Activated CD8-positive, alpha-beta memory T cell treated with anti-CD3 and anti-CD28 coated beads for 48 hours (primary cell): ENCODE data around the gene NAALADL1.

Experiments used
- DNase-seq, 3 experiments: peaks; one replicate each; pipeline ENCODE4 v3.0.0-alpha.2; 2020; ENCODE audit warnings: low read depth in 2 of 3, low spot score in 2 of 3

NAALADL1 gene, protein sequence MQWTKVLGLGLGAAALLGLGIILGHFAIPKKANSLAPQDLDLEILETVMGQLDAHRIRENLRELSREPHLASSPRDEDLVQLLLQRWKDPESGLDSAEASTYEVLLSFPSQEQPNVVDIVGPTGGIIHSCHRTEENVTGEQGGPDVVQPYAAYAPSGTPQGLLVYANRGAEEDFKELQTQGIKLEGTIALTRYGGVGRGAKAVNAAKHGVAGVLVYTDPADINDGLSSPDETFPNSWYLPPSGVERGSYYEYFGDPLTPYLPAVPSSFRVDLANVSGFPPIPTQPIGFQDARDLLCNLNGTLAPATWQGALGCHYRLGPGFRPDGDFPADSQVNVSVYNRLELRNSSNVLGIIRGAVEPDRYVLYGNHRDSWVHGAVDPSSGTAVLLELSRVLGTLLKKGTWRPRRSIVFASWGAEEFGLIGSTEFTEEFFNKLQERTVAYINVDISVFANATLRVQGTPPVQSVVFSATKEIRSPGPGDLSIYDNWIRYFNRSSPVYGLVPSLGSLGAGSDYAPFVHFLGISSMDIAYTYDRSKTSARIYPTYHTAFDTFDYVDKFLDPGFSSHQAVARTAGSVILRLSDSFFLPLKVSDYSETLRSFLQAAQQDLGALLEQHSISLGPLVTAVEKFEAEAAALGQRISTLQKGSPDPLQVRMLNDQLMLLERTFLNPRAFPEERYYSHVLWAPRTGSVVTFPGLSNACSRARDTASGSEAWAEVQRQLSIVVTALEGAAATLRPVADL

DNA sequence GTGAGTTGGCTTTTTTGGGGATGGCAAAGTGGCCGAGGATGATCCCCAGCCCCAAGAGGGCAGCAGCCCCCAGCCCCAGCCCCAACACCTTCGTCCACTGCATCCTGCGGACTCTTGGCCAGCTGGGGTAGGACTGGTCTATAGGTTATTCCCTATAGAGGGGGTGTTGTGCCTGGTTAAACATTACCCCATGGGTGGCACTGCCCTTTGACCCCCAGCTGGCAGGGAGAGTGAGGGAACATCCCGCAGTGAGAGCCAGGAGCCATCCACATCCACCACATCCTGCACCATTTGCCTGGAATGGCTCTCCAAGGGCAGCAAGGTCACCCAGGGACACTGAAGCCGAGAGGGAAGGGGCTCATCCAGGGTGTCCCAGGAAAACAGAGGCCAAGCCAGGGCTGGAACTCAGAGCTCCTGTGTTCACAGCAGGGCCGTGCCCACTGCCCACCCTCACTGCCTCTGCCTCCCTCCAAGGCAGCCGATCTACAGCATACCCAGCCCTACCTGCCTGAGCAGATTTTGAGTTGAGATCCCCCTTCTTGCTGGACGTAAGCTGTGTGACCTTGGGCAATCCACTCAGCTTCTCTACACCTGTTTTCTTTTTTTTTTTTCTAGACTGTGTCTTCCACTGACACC, at the start of gene NAALADL1:
Gene NAALADL1 (minus strand): TSS at position 135 of the 636 bp plus-strand sequence. CDS start 32 bp downstream, at position 103.
- no peak for DNase-seq

DNA sequence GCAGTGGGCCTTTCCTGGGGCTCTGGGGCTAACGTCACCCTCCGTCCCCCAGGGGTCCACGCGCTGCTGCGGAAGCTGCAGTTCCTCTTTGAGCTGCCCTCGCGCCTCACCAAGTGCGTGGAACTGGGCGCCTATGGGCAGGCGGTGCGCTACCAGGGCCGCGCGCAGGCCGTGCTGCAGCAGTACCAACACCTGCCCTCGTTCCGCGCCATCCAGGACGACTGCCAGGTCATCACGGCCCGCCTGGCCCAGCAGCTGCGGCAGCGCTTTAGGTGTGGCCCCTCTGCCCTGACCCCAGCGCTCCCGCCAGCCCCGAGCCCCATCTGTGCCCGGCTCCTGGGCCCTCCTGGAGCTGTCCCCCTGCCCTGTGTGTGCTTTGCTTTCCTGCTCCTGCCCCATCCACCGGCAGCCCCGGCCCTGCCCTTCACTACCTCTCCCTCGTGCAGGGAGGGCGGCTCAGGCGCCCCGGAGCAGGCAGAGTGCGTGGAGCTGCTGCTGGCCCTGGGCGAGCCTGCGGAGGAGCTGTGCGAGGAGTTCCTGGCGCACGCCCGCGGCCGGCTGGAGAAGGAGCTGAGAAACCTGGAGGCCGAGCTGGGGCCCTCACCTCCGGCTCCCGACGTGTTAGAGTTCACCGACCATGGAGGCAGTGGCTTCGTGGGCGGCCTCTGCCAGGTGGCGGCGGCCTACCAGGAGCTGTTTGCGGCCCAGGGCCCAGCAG, 49.6 kb upstream of the NAALADL1 start:
- no peak for DNase-seq

DNA sequence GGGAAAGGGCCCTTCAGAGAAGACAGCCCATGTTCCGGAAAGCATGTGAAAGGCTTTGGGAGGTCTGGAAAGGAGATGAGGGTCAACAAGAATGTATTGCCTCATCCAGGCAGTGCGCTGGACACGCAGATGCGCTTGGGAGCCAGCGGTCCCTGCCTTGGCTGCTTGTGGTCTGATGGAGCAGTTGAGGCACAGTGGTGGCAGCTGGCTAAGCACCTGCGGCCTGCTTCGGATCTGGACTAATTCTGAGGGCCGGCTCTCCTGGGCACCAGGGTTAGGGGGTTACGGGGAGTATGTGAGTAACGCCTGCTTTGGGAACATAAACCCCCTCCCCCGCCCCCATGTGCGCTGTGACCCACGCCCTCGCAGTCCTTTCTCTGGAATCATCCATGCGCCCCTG, 48.7 kb upstream of the NAALADL1 start:
- no peak for DNase-seq

DNA sequence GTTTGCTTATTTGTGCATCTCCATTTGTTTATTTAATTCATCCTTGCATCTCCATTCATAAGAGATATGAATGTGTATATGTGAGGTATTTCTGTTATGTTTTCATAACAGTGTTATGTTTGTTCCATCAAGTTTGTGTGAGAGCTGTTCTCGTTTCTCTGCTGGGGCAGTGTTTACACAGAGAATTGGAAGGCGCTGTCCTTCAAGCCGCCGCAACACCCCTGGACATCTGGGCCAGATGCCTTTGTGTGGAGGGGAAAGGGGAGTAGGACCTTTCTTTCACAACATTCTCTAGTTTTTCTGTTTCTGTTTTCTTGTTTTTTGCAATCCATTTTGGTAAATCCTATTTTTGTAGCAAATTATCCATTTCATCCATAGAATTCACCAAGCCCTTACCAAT, 46.3 kb upstream of the NAALADL1 start:
- DNase-seq: no peak

GRCh38 chr11:65103476-65103875, 45.1 kb upstream of the NAALADL1 start:
- DNase-seq: no peak

DNA sequence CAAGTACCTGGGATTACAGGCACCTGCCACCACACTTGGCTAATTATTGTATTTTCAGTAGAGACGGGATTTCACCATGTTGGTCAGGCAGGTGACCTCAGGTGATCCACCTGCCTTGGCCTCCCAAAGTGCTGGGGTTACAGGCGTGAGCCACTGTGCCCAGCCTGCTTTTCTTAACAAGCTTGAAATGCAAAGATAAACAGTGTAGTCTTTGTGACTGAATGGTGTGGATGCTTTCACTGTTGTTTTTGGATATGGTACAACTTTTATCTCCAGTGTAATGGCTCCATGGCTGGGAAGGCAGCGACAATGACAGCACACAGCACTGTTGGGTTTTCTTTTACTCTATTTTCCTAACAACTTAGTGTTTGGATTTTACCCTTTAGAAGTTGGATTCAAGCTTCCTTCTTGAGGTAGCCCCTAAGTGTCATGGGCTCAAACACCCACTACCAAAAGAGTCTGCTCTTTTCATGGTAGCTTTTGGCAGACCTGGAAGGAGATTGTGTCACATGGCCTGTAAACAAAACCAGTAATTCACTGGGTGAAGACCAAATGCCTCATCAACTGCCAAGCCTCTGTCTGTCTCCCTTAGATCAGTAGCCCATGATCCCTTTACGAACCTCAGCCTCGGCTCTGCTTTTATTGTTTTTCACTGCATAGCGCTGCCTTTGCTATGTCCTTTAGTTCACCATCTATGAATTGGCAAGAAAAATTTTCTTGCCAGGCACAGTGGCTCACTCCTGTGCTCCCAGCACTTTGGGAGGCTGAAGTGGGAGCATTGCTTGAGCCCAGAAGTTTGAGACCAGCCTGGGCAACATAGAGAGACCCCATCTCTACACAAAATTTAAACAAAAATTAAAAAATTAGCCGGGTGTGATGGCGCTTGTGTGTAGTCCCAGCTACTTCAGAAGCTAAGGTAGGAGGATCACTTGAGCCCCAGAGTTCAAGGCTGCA, 44.1 kb upstream of the NAALADL1 start:
- no peak for DNase-seq

DNA sequence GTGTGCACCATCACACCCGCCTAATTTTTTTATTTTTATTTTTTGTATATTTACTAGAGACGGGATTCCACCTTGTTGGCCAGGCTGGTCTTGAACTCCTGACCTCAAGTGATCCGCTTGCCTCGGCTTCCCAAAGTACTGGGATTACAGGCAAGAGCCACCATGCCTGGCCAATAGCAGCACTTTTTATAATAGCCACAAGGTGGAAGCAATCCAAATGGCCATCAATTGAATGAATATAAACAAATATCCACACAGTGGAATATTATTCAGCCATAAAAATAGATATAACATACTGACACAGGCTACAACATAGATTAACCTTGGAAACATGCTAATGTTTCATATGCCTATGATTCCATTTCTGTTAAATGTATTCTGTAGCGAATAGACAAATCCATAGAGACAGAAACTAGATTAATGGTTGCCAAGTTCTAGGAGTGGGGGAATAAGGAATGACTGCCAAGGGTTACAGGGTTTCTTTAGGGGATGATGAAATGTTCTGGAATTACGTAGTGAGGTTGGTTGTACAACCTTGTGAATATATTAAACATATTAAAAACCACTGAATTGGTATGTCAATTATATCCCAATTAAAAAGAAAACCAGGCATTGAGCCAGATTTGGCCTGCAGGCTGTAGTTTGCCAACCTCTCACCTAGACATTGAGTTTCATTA, 42.5 kb upstream of the NAALADL1 start:
- DNase-seq: no peak

- DNase-seq: no peak
Measured at GRCh38 chr11:65096926-65097325, 38.6 kb upstream of the NAALADL1 start.

- DNase-seq: peak; percentile 60 to 73 (median 60)
Measured at GRCh38 chr11:65095974-65096806, 37.8 kb upstream of the NAALADL1 start, which contains the start of gene VPS51. VPS51 (plus strand) TSS chr11:65096214; CDS start chr11:65096251, 37 bp downstream.

GRCh38 chr11:65095427-65095826, 37.1 kb upstream of the NAALADL1 start:
- no peak for DNase-seq

- no peak for DNase-seq
Measured at GRCh38 chr11:65090628-65091027, 32.3 kb upstream of the NAALADL1 start.

DNA sequence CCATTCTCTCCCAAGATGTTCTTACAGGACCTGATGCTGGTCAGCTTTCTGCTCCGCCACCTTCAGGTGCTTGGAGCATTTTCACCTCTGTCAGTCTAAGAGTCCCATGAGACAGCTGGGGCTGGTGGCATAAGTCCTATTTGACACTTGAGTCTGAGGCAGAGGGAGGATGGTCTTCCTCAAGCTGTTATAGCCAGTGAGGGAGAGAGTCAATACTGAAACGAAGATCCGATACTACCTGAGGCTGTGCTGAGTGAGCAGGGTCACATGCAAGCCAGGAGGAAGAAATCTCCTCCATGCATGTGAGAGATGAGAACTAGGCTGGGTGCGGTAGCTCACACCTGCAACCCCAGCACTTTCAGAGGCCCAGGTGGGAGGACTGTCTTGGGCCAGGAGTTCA, 31.3 kb upstream of the NAALADL1 start:
- no peak for DNase-seq

- no peak for DNase-seq
Measured at GRCh38 chr11:65087827-65088226, 29.5 kb upstream of the NAALADL1 start.

DNA sequence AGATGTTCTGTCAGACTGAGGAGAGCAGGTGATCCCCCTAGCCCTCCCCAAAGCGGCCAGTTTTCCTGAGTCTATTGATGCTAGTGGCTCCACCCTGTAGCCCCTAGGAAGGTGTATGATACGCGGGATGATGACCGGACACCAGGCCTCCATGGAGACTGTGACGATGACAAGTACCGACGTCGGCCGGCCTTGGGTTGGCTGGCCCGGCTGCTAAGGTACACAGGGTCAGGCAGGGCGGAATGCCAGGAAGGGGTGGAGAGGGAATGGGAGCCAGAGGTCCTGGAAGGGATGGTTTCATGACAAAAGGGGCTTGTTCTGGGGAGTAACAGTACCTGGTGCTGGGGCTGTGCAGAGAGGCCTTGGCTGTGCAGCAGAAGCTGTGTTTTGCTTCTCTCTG, 28.9 kb upstream of the NAALADL1 start:
- DNase-seq: no peak

DNA sequence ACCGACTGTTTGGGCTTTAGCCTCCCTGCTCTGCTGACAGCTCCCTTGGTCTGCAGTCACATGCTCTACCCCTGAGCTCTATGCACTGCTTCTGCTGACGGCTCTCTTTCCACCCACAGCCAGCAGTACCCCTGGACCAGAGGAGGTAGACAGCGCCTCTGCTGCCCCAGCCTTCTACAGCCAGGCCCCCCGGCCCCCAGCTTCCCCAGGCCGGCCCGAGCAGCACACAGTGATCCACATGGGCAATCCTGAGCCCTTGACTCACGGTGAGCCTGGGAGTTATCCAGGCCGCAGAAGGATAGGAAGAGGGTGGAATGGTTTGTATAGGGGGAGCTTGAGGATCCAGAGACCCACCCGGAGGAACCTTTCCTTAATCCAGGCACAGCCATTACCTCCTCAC, 28.5 kb upstream of the NAALADL1 start:
- DNase-seq: no peak

GRCh38 chr11:65085446-65085845, 27.1 kb upstream of the NAALADL1 start:
- no peak for DNase-seq

DNA sequence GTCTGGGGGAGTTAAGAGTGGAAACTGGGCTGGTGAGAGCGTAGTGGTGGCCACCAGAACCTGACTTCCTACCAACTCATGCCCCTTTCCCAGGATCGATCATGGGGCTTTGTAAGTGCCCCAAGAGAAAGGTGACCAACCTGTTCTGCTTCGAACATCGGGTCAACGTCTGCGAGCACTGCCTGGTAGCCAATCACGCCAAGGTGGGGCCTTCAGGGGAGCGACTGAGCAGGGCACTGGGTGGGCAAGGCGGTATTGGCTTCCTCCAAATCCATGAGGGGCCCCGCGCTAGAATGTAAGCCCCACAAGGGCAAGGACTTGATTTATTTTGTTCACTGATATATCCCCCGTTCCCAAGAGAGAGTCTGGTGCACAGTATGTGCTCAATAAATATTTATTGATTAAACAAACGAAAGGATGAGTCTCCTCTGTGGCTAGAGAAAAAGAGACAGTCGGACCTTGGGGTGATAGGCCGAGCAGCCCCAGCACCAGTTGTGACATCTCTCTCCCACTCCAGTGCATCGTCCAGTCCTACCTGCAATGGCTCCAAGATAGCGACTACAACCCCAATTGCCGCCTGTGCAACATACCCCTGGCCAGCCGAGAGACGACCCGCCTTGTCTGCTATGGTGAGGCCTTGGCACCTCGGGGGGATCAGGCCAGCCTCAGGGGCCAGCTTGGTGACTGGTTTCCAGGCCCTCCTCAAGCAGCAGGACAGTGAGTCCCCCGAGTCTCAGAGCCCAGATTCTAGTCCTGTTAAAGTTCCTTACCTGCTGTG, 26.4 kb upstream of the NAALADL1 start:
- no peak for DNase-seq
